Kidney (tissue), 14 donors: ENCODE measurements around the gene PLIN3. TPM values are rescaled to one million over a fixed set of nuclear protein-coding genes. Genes with fewer than 3 reads are reported as not detected.
A peak's percentile ranks its signal among the peaks of the same experiment; 100 is the strongest.

Experiments
- DNase-seq, 5 donors: peaks; one replicate each; pipeline ENCODE4 v3.0.0-alpha.2; 2013 to 2020
- FAIRE-seq: peaks from 2 replicates; lab custom pipeline; 2012; peaks lifted over from hg19 to GRCh38; lab: Jason Lieb, UNC
- H3K27ac ChIP-seq, 2 donors: one replicate each; pipeline ENCODE4 v1.7.0; 2013; ENCODE audit warnings: low read depth in 2 of 2, low read length in 2 of 2, inconsistent platforms in 1 of 2
- H3K27me3 ChIP-seq: one replicate; pipeline ENCODE4 v1.7.1; 2013; ENCODE audit warnings: low read length, inconsistent platforms; ENCODE audit not compliant: control insufficient read depth, insufficient read depth
- H3K36me3 ChIP-seq, 3 donors: one replicate each; pipeline versions ENCODE4 v1.7.0 to v1.7.1; 2013; ENCODE audit warnings: low read length in 3 of 3, control low read depth in 1 of 3, inconsistent platforms in 1 of 3; ENCODE audit not compliant: insufficient read depth in 3 of 3, control insufficient read depth in 2 of 3
- H3K4me1 ChIP-seq, 3 donors: one replicate each; pipeline versions ENCODE4 v1.7.0 to v1.7.1; 2013; ENCODE audit warnings: low read length in 3 of 3, inconsistent platforms in 1 of 3, low read depth in 1 of 3; ENCODE audit not compliant: control insufficient read depth in 2 of 3, insufficient read depth in 2 of 3
- H3K4me3 ChIP-seq, 3 donors: one replicate each; pipeline versions ENCODE4 v1.7.0 to v1.8.1; 2013; ENCODE audit warnings: low read length in 3 of 3, control low read depth in 1 of 3, inconsistent platforms in 1 of 3
- H3K9ac ChIP-seq, 3 donors: one replicate each; pipeline versions ENCODE4 v1.7.0 to v1.7.1; 2013; ENCODE audit warnings: low read length in 3 of 3, control low read depth in 1 of 3, inconsistent platforms in 1 of 3
- H3K9me3 ChIP-seq, 3 donors: one replicate each; pipeline versions ENCODE4 v1.7.0 to v1.7.1; 2013; ENCODE audit warnings: low read length in 3 of 3, control low read depth in 1 of 3, inconsistent platforms in 1 of 3; ENCODE audit not compliant: control insufficient read depth in 2 of 3, insufficient read depth in 1 of 3
- CTCF ChIP-seq: IDR thresholded peaks from 3 replicates; pipeline ENCODE4 v1.5.1; 2012; ENCODE audit warnings: mild to moderate bottlenecking, moderate library complexity, borderline replicate concordance; ENCODE audit not compliant: insufficient read depth; ENCODE audit errors: extremely low read depth
- intact Hi-C: fragments of 100-400 bp; cut with DNase I; formaldehyde crosslinking; loops from one replicate; pipeline ENCODE4 v1.11.1; 2022
- polyA plus RNA-seq: library from polyadenylated mRNA; stranded (reverse); fragments of 350-450 nt; fragmentation: Illumina TruSeq; extraction: RNeasy Lipid Tissue Mini Kit (QIAGEN cat#74804); gene quantifications from one replicate; pipeline ENCODE4 v1.2.3, GENCODE V29; 2014; ENCODE audit warnings: low read depth, low replicate concordance; ENCODE audit not compliant: insufficient read depth
- total RNA-seq: library from RNA; stranded (reverse); fragmentation: NEBNext Ultra II Directional; extraction: Animal tissue kit (Norgen Biotek cat#: 25700); gene quantifications from one replicate; pipeline ENCODE4 v1.2.1, GENCODE V29; 2021
- donor health status: control.
- donor health status: control.
- donor health status: control.
- donor health status: control.
- donor health status: control.
- donor health status: DM: yes; HTN: yes; CAD: no.
- donor health status: Normal renal cell carcinoma (clear cell type).

PLIN3 gene
- total and polyA plus RNA-seq, 2 donors from 2014 or later, result 30.5 to 60.0 TPM

DNA sequence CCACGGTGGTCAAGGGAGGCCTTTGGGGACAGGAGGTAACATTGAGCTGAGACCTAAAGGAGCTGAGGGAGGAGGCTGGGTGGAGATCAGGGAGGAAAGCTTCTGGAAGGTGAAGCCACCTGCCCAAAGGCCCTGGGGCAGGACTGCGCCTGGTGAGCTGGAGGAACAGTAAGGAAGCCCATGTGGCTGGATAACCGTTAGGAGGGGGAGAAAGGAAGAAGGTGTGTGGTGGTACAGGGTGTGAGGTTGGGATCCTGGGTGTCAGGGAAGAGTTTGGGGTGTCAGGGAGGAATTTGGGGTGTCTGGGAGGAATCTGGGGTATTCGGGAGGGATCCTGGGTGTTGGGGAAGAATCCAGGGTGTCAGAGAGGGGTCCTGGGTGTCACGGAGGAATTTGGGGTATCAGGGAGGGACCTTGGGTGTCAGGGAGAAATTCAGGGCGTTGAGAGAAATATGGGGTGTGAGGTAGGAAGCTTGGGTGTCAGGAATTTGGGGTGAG, 36.6 kb downstream of the PLIN3 start:
- no peak for TF ChIP-seq CTCF
- FAIRE-seq (no peak), DNase-seq (no peak)
- intact Hi-C loops, result no loop called here
- no peaks in the 10 kb centered on the region for H3K27me3 ChIP-seq
- H3K4me3 ChIP-seq, result peak overlapping the region; percentile 40 to 84 (median 84)
- no peaks in the 10 kb centered on the region for H3K9me3 ChIP-seq
- H3K36me3 ChIP-seq, result no peaks in the 10 kb centered on the region
- peak overlapping the region; percentile 89 to 92 for H3K27ac ChIP-seq
- peak overlapping the region; percentile 13 to 91 (median 27) for H3K9ac ChIP-seq
- peaks cover 0 to 6% (median 0%) of the 10 kb centered on the region in 3 donors for H3K4me1 ChIP-seq

GRCh38 chr19:4830332-4830731, 37.1 kb downstream of the PLIN3 start:
- peaks cover 0 to 6% (median 0%) of the 10 kb centered on the region in 3 donors for H3K4me1 ChIP-seq
- peak overlapping the region in 1 of 3 donors; percentile 91 for H3K9ac ChIP-seq
- no peaks in the 10 kb centered on the region for H3K36me3 ChIP-seq
- intact Hi-C loops, result no loop called here
- H3K27me3 ChIP-seq, result no peaks in the 10 kb centered on the region
- FAIRE-seq, result no peak
- no peak for TF ChIP-seq CTCF
- DNase-seq, result no peak
- peak overlapping the region; percentile 89 to 92 for H3K27ac ChIP-seq
- H3K9me3 ChIP-seq, result no peaks in the 10 kb centered on the region
- H3K4me3 ChIP-seq, result peak overlapping the region in 2 of 3 donors; percentile 84

GRCh38 chr19:4829001-4829712, 38.3 kb downstream of the PLIN3 start:
- DNase-seq (peak in 4 of 5 donors; percentile 39 to 75 (median 55)), FAIRE-seq (no peak)
- Histone ChIP-seq H3K27ac (peak overlapping the region; percentile 2 to 32), H3K27me3 (no peaks in the 10 kb centered on the region), H3K4me3 (peak overlapping the region in 1 of 3 donors; percentile 33), H3K9me3 (no peaks in the 10 kb centered on the region), H3K9ac (peak overlapping the region in 1 of 3 donors; percentile 12), H3K4me1 (peaks cover 0 to 6% (median 0%) of the 10 kb centered on the region in 3 donors), H3K36me3 (no peaks in the 10 kb centered on the region)
- peak; percentile 23 for TF ChIP-seq CTCF
- intact Hi-C loops, result no loop called here
